DMS153 treated with DMSO at 0.1 percent for 48 hours (cell line): ENCODE results near the gene JARID2.

Source experiments
- DNase-seq: peaks from one replicate; lab custom pipeline; 2025; ENCODE audit not compliant: unreplicated experiment; lab: John Stamatoyannopoulos, UW

Gene JARID2

GRCh38 chr6:15393605-15394004, 147.7 kb downstream of the JARID2 start:
- DNase-seq = no peak

DNA sequence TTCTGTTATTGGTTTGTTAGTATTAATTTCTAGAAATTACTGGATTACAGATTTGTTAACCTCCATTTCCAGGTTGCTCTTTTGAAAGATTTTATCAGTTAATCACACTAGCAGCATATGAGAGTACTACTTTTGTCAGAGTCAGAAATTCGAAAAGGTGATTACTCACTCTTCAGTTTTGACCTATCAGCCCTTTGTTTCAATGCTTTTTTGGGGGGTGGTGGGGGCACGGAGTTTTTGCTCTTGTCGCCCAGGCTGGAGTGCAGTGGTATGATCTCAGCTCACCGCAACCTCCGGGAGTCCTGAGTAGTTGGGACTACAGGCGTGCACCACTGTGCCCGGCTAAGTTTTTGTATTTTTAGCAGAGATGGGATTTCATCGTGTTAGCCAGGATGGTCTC, 149.2 kb downstream of the JARID2 start:
- DNase-seq = no peak

- no peak for DNase-seq
Observed at GRCh38 chr6:15396808-15397207, 150.9 kb downstream of the JARID2 start.

DNA sequence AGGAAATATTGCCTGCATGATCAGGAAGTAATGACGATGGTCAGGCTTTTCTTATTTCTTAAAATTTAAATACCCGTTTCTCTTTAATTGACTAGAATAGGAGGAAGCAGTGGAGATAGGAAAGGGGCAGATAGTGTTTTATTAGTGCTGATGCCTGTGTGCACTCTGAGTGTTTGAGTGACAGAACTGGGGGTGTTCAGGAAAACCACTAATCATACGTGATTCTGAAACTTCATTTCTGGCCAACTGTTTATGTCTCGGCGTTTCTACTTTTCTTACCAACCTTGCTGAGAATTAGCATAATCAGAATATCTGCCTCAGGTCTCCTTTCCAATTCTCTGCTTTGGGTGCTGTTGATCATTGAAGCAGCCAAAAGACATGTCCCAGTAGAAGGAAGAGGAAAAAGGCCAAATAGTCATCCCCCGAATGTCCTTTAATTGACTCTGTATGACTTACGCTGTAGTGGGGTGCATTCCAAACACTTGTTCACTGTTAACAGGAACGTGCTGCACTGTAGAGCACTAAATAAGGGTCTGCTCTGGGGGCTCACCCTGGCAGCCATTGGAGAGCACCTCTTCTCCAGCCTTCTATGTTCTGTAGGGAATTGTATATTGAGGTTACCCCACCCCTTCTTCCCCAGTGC, 152.9 kb downstream of the JARID2 start:
- DNase-seq = no peak

DNA sequence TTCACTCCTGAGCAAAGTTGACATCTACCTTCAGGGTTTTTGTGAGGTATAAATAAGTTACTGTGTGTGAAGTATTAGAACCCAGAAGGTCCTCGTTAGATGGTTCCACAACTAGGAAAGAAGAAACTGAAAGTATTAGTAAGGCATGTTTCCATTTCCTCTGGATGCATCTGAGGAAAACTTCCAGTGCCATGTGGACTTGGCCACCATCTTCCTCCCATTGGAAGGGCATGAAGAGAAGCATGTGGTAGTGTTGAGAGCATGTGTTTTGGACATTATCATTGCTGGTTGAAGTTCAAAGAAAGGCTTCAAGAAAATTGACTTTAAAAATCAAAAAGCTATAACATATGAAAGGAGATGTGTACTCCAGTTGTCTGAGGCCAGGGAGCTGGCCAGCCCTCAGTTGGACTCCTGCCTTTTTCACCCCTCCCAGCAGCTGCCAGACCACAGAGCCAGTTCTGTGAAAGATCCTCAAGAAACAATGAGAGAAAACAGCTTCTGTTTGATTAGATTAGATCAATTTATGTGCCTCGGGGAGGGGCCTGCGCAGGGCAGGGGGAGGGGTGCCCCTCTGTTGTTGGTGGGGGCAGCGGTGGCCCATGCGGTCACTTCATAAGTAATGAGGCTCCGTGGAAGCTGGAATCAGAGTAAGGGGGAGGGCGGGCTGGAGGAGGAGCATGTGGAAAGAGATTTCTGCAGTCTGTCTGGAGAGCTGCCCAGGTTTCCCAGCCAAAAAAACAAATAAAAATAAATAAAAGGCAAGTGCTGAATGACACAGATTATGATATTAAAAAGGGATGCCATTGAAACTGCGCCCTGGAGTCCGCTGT, 154.0 kb downstream of the JARID2 start:
- DNase-seq = peak; percentile 31

GRCh38 chr6:15400572-15401004, 154.7 kb downstream of the JARID2 start:
- DNase-seq = peak; percentile 25

DNA sequence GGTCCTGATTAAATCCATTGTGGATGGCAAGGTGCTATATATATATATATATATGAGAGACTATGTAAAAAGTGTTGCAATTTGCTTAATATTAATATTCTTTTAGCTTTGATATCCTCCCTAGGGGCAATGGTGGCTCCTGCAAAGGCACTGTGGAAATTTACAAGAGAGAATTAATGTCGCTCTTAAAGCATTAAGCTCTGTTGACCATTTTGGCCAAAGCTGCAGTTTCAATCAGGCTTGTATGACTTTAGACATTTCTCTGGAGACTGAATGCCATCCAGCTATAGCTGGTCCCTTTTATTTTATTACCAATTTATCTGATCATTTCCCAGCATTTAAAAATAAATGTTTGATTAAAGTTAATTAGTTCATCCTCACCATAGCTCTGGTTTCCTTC, 155.3 kb downstream of the JARID2 start:
- no peak for DNase-seq

DNA sequence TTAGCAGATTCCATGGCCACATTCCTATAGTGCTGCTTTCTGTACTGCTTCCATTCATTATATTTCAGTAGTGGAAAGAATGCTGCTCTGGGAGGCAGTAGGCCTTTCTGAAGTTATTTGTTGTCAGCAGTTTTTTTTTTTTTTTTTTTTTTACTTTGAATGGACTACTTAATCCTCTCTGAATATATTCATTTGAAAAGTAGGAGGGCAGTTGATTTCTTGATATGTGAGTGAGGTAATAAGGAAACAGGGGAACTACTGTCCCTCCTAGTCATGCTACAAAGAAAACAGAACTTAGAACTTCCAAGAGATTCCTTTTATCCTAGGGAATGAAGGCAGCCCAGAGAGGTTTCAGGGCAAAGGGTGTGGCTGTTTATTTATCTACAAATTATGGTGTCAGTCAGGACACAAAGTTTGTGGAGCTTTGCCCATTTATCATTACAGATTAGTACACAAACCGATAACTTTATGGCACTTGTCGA, 155.9 kb downstream of the JARID2 start:
- no peak for DNase-seq

- no peak for DNase-seq
Observed at GRCh38 chr6:15402406-15403045, 156.7 kb downstream of the JARID2 start.

GRCh38 chr6:15403094-15403755, 157.4 kb downstream of the JARID2 start:
- no peak for DNase-seq

- no peak for DNase-seq
Observed at GRCh38 chr6:15404685-15404980, 158.8 kb downstream of the JARID2 start.

DNA sequence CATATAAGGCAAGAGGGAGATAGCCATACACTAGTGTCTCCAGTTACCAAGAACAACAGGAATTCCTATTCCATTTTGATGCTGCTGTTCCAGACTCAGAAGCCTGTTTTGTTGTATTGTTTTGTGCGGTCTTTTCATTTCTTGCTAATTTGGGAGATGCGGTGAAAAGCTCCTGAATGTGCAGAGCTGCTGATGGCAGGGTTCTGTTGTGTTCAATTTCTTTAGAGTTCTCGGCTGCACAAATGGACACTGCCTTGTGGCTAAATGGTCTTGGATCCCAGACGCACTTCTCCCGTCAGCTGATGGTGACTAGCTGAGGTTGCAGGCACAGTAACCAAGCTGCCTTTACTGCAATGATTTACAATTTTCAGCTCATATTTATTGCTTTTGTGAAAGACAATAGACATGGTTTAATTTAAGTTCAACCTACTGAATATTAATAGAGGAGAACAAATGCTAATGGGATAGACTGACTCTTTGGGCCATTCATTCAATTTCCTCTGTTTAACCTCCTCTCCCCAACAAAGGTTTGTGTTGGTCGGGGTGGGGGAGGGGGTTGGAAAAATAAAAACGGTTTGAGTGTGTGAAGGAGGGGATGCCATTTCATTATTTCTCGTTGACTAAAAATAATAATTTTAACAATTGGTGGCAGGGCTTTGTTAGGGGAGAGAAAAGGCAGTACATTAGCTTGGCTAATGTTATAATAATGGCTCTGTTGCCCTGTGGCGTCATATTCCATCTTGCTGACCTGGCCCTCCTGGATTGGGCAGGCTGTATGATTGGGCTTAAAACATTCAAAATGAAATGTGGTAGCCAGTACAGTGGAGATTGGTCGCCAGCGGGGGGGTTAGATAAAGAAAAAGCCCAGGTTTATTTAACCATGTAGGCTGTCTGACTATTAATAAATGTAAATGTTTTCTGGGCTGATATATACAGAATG, 159.5 kb downstream of the JARID2 start:
- no peak for DNase-seq

DNA sequence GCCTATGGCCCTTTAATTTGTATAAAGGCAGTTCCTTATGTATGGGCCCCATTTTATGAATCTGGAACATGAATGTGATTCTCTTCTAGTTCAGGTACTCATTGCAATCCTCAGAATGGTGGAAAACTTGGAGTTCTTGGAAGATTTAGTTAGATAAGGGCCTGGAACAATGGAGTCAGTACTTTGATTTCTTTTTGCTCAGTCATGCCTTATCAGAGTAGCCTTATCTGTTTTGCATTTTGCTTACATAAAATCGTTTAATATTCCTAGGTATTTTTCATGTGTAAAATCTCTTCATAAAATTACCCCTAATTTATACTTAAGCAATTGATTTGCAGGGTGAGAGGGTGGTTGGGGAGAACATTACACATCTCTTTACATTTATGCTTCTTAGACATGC, 160.6 kb downstream of the JARID2 start:
- no peak for DNase-seq

DNA sequence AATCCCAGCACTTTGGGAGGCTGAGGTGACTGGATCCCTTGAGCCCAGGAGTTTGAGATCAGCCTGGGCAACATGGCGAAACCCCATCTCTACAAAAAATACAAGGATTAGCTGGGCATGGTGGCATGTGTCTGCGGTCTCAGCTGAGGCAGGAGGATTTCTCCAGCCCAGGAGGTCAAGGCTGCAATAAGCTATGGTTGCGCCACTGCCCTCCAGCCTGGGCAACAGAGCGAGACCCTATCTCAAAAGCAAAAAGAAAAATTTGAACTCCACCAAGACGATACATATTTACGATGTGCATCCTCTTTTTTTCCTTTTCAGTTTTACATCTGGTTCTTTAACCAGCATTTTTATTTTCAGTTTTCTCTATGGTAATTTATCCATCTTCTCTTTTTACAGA, 162.1 kb downstream of the JARID2 start:
- no peak for DNase-seq

DNA sequence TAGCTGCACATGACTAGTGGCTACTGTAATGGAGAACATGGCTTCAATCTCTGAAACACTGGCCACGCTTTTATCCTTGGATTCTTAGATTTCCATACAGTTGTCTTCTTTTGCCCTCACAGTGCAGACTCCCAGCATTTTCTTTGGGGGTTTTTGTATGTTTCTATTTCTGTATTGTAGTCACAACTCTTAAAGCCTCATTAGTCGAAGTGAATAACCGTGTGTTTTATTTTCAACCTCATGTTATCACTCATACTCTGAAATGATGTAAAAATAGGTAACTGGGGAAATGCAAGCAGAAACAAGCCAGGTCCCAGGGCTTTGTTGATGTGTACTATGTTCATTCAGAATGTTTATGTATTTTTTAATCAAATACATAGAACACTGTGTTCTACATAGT, 162.9 kb downstream of the JARID2 start:
- no peak for DNase-seq

DNA sequence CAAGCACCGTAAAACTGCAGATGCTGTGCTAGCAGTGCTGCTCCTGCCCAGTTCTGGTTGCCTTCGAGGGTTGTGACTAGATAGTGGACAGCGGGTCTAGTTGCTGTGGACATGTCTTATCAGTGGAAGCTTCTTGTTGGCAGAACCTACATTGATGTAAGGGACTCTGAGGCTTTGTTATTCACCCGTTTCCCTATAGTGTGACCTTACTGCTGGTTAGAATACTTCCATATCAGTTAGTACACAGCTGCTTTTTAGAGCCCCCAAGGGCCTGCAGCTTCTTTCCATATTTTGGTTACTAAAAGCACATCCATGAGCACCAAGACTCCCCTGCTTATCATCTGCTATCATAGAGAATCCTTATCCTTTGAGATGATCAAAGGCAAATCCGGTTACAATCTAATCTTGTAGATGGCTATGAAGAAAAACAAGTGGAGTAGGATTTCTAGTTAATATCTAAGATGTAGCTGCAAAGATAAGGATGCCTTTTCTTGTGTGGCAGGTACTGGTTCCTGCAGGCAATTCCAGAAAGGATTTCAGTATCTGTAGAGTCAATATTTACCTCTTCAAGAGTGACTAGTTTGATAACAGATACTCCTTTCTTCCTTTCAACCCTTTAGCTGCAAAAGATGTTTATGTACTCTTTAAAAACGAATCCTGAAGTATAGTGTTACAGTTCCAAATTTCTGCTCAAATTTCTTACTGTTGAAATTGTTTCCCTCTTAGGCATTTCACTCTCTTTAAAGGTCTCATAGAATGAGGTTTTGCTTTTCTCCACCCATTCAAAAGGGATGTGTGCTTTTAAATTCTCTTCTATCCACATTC, 163.6 kb downstream of the JARID2 start:
- no peak for DNase-seq

GRCh38 chr6:15410126-15410391, 164.2 kb downstream of the JARID2 start:
- DNase-seq = no peak

DNA sequence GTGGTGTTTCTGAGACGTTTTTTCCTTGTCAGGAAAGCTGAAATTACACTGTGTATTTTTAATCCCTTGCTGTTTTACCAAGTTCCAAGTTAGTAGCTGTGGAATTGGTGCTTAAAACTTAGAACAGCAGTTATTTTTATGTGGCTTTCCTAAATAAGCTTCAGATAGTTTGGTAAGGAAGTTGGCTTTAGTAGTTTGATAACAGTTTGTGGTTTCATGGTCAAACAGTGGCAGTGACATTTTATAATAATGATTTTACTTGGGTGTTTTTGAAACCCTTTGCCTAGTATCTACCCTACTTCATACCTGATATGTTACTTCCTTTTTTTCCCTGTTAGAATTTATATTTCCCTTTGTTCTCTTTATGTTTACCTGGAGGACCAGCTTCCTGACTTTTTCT, 164.9 kb downstream of the JARID2 start:
- no peak for DNase-seq

DNA sequence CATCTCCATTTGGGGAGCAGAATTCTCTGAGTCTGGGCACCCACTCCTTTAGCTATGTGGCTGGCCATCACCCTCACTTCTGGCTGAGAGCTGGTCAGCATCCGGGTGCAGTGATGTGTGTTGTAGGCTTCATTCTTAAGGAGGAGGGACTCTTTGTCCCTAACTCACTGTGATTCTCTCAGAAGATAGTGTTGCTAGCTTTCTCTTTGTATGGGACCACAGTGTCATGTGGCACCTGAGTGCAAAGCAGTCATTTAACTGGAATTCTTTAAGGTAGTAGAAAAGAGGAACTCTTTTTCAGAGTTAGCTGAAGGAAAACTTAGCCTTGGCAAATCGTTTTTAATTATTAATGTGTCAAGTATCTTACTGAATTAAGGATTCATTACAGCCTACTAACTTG, 165.9 kb downstream of the JARID2 start:
- DNase-seq = no peak

DNA sequence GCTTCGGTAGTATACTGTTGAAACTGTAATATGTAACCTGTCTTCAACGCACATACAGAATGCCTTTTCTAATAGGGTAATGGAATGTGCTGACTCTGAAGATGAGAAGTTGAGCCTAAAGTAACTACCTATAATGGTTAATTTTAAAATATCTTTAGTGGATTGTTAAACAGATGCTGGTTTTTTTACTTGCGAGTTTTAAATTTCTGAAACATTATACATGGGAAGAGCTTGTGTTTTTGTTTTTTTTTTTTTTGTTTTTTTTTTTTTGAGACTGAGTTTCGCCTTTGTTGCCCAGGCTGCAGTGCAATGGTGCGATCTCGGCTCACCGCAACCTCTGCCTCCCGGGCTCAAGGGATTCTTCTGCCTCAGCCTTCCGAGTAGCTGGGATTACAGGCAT, 166.9 kb downstream of the JARID2 start:
- DNase-seq = no peak
